Measurements from ENCODE around the gene TP73.
A peak's percentile ranks its signal among the peaks of the same experiment; 100 is the strongest.

The TP73 gene

GRCh38 chr1:3612123-3612522 lies 40.2 kb upstream of the TP73 start:
- DNase-seq (ENCODE audit: low read depth): no peak
- TF ChIP-seq CTCF (IDR thresholded peaks at IDR 0.05; ENCODE audit: insufficient read depth, low read depth, low read length, missing control alignments): no peak
- no peak overlapping the region for H3K4me3 ChIP-seq (ENCODE audit: low read length)

- peak; percentile 16 for DNase-seq (ENCODE audit: low read depth)
- H3K4me3 ChIP-seq (ENCODE audit: low read length): no peak overlapping the region
- peak; percentile 68 for TF ChIP-seq CTCF (IDR thresholded peaks at IDR 0.05; ENCODE audit: insufficient read depth, low read depth, low read length, missing control alignments)
Measured at GRCh38 chr1:3614755-3615742, 37.3 kb upstream of the TP73 start.

GRCh38 chr1:3616861-3617260 lies 35.5 kb upstream of the TP73 start:
- DNase-seq (ENCODE audit: low read depth): no peak
- no peak for TF ChIP-seq CTCF (IDR thresholded peaks at IDR 0.05; ENCODE audit: insufficient read depth, low read depth, low read length, missing control alignments)
- H3K4me3 ChIP-seq (ENCODE audit: low read length): no peak overlapping the region

- no peak for TF ChIP-seq CTCF (IDR thresholded peaks at IDR 0.05; ENCODE audit: insufficient read depth, low read depth, low read length, missing control alignments)
- DNase-seq (ENCODE audit: low read depth): no peak
- no peak overlapping the region for H3K4me3 ChIP-seq (ENCODE audit: low read length)
Measured at GRCh38 chr1:3617806-3618345, 34.4 kb upstream of the TP73 start.

- H3K4me3 ChIP-seq (ENCODE audit: low read length): no peak overlapping the region
- no peak for DNase-seq (ENCODE audit: low read depth)
- no peak for TF ChIP-seq CTCF (IDR thresholded peaks at IDR 0.05; ENCODE audit: insufficient read depth, low read depth, low read length, missing control alignments)
Measured at GRCh38 chr1:3618531-3618880, 33.8 kb upstream of the TP73 start.

GRCh38 chr1:3618881-3619671 lies 33.2 kb upstream of the TP73 start:
- DNase-seq (ENCODE audit: low read depth): peak; percentile 75
- peak; percentile 78 for TF ChIP-seq CTCF (IDR thresholded peaks at IDR 0.05; ENCODE audit: insufficient read depth, low read depth, low read length, missing control alignments)

More at GRCh38 chr1:3618881-3619671, 33.2 kb upstream of the TP73 start:
- H3K4me3 ChIP-seq (ENCODE audit: low read length): no peak overlapping the region
